ENCODE measurements around the gene IFT81.

IFT81 gene

DNA sequence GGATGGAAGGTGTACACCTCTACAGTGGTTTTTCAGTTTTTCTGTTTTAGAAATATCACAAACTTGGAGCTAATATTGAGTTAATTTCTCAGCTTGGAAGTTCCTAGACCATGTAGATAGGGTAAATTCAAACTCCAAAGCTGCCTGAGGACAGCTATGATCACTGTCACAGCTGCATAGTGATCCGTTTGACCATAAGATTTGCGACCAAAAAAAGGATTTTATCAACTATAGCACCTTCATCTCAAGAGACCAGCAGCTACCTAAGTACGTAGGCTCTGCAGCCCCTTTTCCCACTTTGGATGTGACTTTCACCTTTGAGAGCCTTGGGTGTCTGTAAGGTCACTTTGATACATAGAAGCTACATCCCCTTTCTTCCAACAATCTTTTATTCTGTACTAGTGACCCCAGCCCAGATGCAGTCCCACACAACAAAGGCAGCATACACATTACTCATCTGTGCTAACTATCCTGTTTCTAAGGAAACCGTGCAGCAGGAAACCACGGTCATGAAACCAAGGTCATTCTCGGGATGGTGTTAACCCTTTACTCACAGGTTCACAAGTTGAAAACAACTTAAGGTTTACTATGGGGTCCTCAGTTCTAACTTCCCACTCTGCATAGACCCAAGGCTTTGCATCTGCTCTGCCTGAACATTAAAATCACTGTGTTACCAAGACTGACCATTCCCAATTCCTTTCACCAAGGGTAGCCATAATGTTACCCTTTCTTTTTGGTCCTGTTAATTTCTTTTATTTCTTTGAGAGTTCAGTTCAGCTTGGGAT is 75.4 kb downstream of the IFT81 start:
- Histone ChIP-seq H3K27ac (ENCODE audit: low read depth, low read length) (no peak overlapping the region), H2BK5ac (ENCODE audit: low read depth, low read length, poor library complexity) (no peak overlapping the region), H2AK5ac (ENCODE audit: low read length) (no peak overlapping the region), H3K9ac (ENCODE audit: low read length) (no peak overlapping the region), H4K8ac (ENCODE audit: low read depth, low read length) (no peak overlapping the region), H2BK120ac (ENCODE audit: insufficient read depth, low read length, poor library complexity) (no peak overlapping the region), H3K27me3 (ENCODE audit: insufficient read depth, low read length) (no peaks in the 10 kb centered on the region), H2AFZ (ENCODE audit: insufficient read depth, low read length, poor library complexity) (no peak overlapping the region), H3K18ac (ENCODE audit: low read length) (no peak overlapping the region), H4K91ac (ENCODE audit: low read depth, low read length) (no peak overlapping the region), H3K4me2 (ENCODE audit: low read length) (peak overlapping the region; percentile 0), H3K9me3 (ENCODE audit: insufficient read depth, low read depth, low read length) (no peaks in the 10 kb centered on the region), H3K36me3 (ENCODE audit: control insufficient read depth in 1 of 2, insufficient read depth in 2 of 2, low read length in 2 of 2) (peaks cover 0 to 5% of the 10 kb centered on the region in 2 experiments), H2BK12ac (ENCODE audit: low read length) (no peak overlapping the region), H3K14ac (ENCODE audit: low read length) (no peak overlapping the region), H4K12ac (ENCODE audit: low read depth, low read length) (no peak overlapping the region), H3K4me1 (ENCODE audit: control insufficient read depth in 1 of 2, insufficient read depth in 2 of 2, low read length in 2 of 2) (peaks cover 3 to 6% of the 10 kb centered on the region in 2 experiments), H3K4me3 (ENCODE audit: low read depth, low read length) (no peak overlapping the region), H3K79me2 (ENCODE audit: control insufficient read depth, insufficient read depth, low read length, poor library complexity) (no peaks in the 10 kb centered on the region), H3K4ac (ENCODE audit: low read depth, low read length) (no peak overlapping the region), H3K79me1 (ENCODE audit: low read length) (no peaks in the 10 kb centered on the region), H3K23ac (ENCODE audit: low read length) (no peak overlapping the region)
- no peak for DNase-seq
- no CpG with 5 or more reads among the region's 6 CpGs for WGBS (ENCODE audit: extremely low coverage, insufficient coverage, insufficient read length)

DNA sequence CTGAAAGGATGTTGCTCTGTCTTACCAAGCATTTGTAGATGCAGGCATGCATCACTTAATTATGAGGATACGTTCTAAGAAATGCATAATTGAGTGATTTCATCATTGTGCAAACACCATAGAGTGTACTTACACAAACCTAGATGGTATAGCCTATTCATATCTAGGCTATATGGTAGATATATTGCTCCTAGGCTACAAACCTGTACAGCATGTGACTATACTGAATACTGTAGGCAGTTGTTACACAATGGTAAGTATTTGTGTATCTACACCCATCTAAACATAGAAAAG is 75.9 kb downstream of the IFT81 start:
- H3K23ac ChIP-seq (ENCODE audit: low read length): no peak overlapping the region
- H2BK5ac ChIP-seq (ENCODE audit: low read depth, low read length, poor library complexity): no peak overlapping the region
- H4K12ac ChIP-seq (ENCODE audit: low read depth, low read length): no peak overlapping the region
- DNase-seq: no peak
- no peak overlapping the region for H2BK12ac ChIP-seq (ENCODE audit: low read length)
- H4K91ac ChIP-seq (ENCODE audit: low read depth, low read length): no peak overlapping the region
- peaks cover 3 to 6% of the 10 kb centered on the region in 2 experiments for H3K4me1 ChIP-seq (ENCODE audit: control insufficient read depth in 1 of 2, insufficient read depth in 2 of 2, low read length in 2 of 2)
- no peaks in the 10 kb centered on the region for H3K9me3 ChIP-seq (ENCODE audit: insufficient read depth, low read depth, low read length)
- no peak overlapping the region for H3K27ac ChIP-seq (ENCODE audit: low read depth, low read length)
- no peaks in the 10 kb centered on the region for H3K79me1 ChIP-seq (ENCODE audit: low read length)
- H2AK5ac ChIP-seq (ENCODE audit: low read length): no peak overlapping the region
- peaks cover 3 to 7% of the 10 kb centered on the region in 2 experiments for H3K36me3 ChIP-seq (ENCODE audit: control insufficient read depth in 1 of 2, insufficient read depth in 2 of 2, low read length in 2 of 2)
- no peaks in the 10 kb centered on the region for H3K79me2 ChIP-seq (ENCODE audit: control insufficient read depth, insufficient read depth, low read length, poor library complexity)
- H2BK120ac ChIP-seq (ENCODE audit: insufficient read depth, low read length, poor library complexity): no peak overlapping the region
- no peak overlapping the region for H4K8ac ChIP-seq (ENCODE audit: low read depth, low read length)
- no peak overlapping the region for H3K4me2 ChIP-seq (ENCODE audit: low read length)
- no peak overlapping the region for H3K4ac ChIP-seq (ENCODE audit: low read depth, low read length)
- no CpG with 5 or more reads among the region's 1 CpG for WGBS (ENCODE audit: extremely low coverage, insufficient coverage, insufficient read length)
- no peak overlapping the region for H3K14ac ChIP-seq (ENCODE audit: low read length)
- no peak overlapping the region for H3K9ac ChIP-seq (ENCODE audit: low read length)
- H3K27me3 ChIP-seq (ENCODE audit: insufficient read depth, low read length): no peaks in the 10 kb centered on the region
- H3K18ac ChIP-seq (ENCODE audit: low read length): no peak overlapping the region
- H2AFZ ChIP-seq (ENCODE audit: insufficient read depth, low read length, poor library complexity): no peak overlapping the region
- H3K4me3 ChIP-seq (ENCODE audit: low read depth, low read length): no peak overlapping the region

DNA sequence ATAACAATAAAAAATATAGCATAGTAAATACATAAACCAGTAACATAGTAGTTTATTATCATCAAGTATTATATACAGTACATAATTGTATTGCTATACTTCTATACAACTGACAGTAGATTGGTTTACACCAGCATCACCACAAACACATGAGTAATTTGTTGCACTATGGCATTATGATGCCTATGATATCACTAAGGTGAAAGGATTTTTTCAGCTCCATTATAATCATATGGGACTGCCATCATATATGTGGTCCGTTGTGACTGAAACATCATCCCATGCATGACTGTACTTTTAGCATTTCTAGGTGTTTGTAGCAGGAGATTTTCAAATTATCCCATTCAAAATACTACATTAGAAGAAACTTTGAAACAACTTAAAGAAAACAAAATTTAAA is 77.8 kb downstream of the IFT81 start:
- peaks cover 3 to 6% of the 10 kb centered on the region in 2 experiments for H3K4me1 ChIP-seq (ENCODE audit: control insufficient read depth in 1 of 2, insufficient read depth in 2 of 2, low read length in 2 of 2)
- no peaks in the 10 kb centered on the region for H3K9me3 ChIP-seq (ENCODE audit: insufficient read depth, low read depth, low read length)
- H2BK5ac ChIP-seq (ENCODE audit: low read depth, low read length, poor library complexity): no peak overlapping the region
- H3K27ac ChIP-seq (ENCODE audit: low read depth, low read length): no peak overlapping the region
- no peak overlapping the region for H2AFZ ChIP-seq (ENCODE audit: insufficient read depth, low read length, poor library complexity)
- no peak overlapping the region for H3K14ac ChIP-seq (ENCODE audit: low read length)
- no peak overlapping the region for H3K4me3 ChIP-seq (ENCODE audit: low read depth, low read length)
- no peak overlapping the region for H3K9ac ChIP-seq (ENCODE audit: low read length)
- WGBS (ENCODE audit: extremely low coverage, insufficient coverage, insufficient read length): no CpG with 5 or more reads among the region's 1 CpG
- DNase-seq: no peak
- no peaks in the 10 kb centered on the region for H3K79me1 ChIP-seq (ENCODE audit: low read length)
- peaks cover 3 to 7% of the 10 kb centered on the region in 2 experiments for H3K36me3 ChIP-seq (ENCODE audit: control insufficient read depth in 1 of 2, insufficient read depth in 2 of 2, low read length in 2 of 2)
- H3K27me3 ChIP-seq (ENCODE audit: insufficient read depth, low read length): no peaks in the 10 kb centered on the region
- H3K18ac ChIP-seq (ENCODE audit: low read length): no peak overlapping the region
- H2BK12ac ChIP-seq (ENCODE audit: low read length): no peak overlapping the region
- H2AK5ac ChIP-seq (ENCODE audit: low read length): no peak overlapping the region
- H3K23ac ChIP-seq (ENCODE audit: low read length): no peak overlapping the region
- H3K4me2 ChIP-seq (ENCODE audit: low read length): no peak overlapping the region
- no peak overlapping the region for H4K91ac ChIP-seq (ENCODE audit: low read depth, low read length)
- no peak overlapping the region for H3K4ac ChIP-seq (ENCODE audit: low read depth, low read length)
- no peak overlapping the region for H4K8ac ChIP-seq (ENCODE audit: low read depth, low read length)
- no peaks in the 10 kb centered on the region for H3K79me2 ChIP-seq (ENCODE audit: control insufficient read depth, insufficient read depth, low read length, poor library complexity)
- H2BK120ac ChIP-seq (ENCODE audit: insufficient read depth, low read length, poor library complexity): no peak overlapping the region
- no peak overlapping the region for H4K12ac ChIP-seq (ENCODE audit: low read depth, low read length)

DNA sequence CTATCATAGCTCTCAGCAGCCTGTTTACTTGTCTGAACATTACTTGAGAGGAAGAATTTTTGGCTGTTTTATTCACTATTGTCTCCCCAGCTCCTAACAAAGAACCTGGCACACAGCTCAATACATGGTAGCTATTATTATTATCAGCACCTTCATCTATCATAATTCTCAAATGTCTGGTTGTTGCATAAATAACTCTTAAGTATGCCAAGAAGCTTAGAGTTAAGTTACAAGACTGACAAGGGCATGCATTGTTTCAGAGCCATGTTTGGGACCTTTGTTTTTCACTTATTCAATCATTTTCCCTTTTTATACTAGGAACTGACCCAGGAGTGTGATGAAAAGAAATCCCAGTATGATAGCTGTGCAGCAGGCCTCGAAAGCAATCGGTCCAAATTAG is 79.4 kb downstream of the IFT81 start:
- no peak for DNase-seq
- Histone ChIP-seq H3K4me2 (ENCODE audit: low read length) (no peak overlapping the region), H3K14ac (ENCODE audit: low read length) (no peak overlapping the region), H3K23ac (ENCODE audit: low read length) (no peak overlapping the region), H3K36me3 (ENCODE audit: control insufficient read depth in 1 of 2, insufficient read depth in 2 of 2, low read length in 2 of 2) (peaks cover 3 to 7% of the 10 kb centered on the region in 2 experiments), H2AFZ (ENCODE audit: insufficient read depth, low read length, poor library complexity) (no peak overlapping the region), H4K8ac (ENCODE audit: low read depth, low read length) (no peak overlapping the region), H3K79me2 (ENCODE audit: control insufficient read depth, insufficient read depth, low read length, poor library complexity) (no peaks in the 10 kb centered on the region), H4K91ac (ENCODE audit: low read depth, low read length) (no peak overlapping the region), H2BK12ac (ENCODE audit: low read length) (no peak overlapping the region), H3K79me1 (ENCODE audit: low read length) (no peaks in the 10 kb centered on the region), H3K27ac (ENCODE audit: low read depth, low read length) (no peak overlapping the region), H3K4me3 (ENCODE audit: low read depth, low read length) (no peak overlapping the region), H3K18ac (ENCODE audit: low read length) (no peak overlapping the region), H3K9ac (ENCODE audit: low read length) (no peak overlapping the region), H3K9me3 (ENCODE audit: insufficient read depth, low read depth, low read length) (no peaks in the 10 kb centered on the region), H2BK120ac (ENCODE audit: insufficient read depth, low read length, poor library complexity) (no peak overlapping the region), H3K4ac (ENCODE audit: low read depth, low read length) (no peak overlapping the region), H3K27me3 (ENCODE audit: insufficient read depth, low read length) (no peaks in the 10 kb centered on the region), H4K12ac (ENCODE audit: low read depth, low read length) (no peak overlapping the region), H3K4me1 (ENCODE audit: control insufficient read depth in 1 of 2, insufficient read depth in 2 of 2, low read length in 2 of 2) (peaks cover 3 to 6% of the 10 kb centered on the region in 2 experiments), H2BK5ac (ENCODE audit: low read depth, low read length, poor library complexity) (no peak overlapping the region), H2AK5ac (ENCODE audit: low read length) (no peak overlapping the region)
- WGBS (ENCODE audit: extremely low coverage, insufficient coverage, insufficient read length): no CpG with 5 or more reads among the region's 2 CpGs

All from trophoblast cell (in vitro differentiated cells and primary cell).